ENCODE data around the gene ENOX1. TPM values are rescaled to one million over a fixed set of nuclear protein-coding genes. Genes with fewer than 3 reads are reported as not detected.

Gene ENOX1
- total and polyA plus RNA-seq, 2 of the 13 experiments (the other 11 are each of a cell fraction or from before 2014, with no cell fraction given): not detected

DNA sequence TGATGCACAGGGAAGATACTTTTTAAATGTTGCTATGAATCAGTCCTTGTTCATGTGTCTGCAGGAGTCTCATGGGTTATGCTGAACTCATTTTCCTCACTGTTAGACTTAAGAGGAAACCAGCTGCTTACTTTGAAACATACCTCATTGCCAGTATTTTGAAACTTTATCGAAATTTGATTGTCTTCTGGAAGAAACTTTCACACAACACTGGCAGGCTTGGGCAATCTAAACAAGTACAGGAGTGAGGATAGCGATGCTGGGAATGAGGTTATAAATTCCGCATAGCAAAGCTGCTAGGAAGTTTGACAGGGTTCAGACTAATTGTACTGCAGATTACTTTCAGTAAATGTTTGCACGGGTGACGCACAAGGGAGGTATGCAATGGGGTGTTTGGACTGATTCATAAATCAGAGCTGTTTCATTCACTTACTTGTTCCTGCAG is 517.7 kb downstream of the ENOX1 start (continued):
- no peak for TF ChIP-seq SP5 (CRISPR knock-in tag; IDR thresholded peaks at IDR 0.05; ENCODE audit: borderline replicate concordance, low read depth)
- TF ChIP-seq RAD51 (IDR thresholded peaks at IDR 0.05; ENCODE audit: borderline replicate concordance): no peak
- no peak for TF ChIP-seq ADNP (CRISPR knock-in tag; IDR thresholded peaks at IDR 0.05)
- TF ChIP-seq, protein P1, sequence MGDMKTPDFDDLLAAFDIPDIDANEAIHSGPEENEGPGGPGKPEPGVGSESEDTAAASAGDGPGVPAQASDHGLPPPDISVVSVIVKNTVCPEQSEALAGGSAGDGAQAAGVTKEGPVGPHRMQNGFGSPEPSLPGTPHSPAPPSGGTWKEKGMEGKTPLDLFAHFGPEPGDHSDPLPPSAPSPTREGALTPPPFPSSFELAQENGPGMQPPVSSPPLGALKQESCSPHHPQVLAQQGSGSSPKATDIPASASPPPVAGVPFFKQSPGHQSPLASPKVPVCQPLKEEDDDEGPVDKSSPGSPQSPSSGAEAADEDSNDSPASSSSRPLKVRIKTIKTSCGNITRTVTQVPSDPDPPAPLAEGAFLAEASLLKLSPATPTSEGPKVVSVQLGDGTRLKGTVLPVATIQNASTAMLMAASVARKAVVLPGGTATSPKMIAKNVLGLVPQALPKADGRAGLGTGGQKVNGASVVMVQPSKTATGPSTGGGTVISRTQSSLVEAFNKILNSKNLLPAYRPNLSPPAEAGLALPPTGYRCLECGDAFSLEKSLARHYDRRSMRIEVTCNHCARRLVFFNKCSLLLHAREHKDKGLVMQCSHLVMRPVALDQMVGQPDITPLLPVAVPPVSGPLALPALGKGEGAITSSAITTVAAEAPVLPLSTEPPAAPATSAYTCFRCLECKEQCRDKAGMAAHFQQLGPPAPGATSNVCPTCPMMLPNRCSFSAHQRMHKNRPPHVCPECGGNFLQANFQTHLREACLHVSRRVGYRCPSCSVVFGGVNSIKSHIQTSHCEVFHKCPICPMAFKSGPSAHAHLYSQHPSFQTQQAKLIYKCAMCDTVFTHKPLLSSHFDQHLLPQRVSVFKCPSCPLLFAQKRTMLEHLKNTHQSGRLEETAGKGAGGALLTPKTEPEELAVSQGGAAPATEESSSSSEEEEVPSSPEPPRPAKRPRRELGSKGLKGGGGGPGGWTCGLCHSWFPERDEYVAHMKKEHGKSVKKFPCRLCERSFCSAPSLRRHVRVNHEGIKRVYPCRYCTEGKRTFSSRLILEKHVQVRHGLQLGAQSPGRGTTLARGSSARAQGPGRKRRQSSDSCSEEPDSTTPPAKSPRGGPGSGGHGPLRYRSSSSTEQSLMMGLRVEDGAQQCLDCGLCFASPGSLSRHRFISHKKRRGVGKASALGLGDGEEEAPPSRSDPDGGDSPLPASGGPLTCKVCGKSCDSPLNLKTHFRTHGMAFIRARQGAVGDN (CRISPR knock-in tag; IDR thresholded peaks at IDR 0.05): no peak
- no peak for TF ChIP-seq CTCF (CRISPR knock-in tag; IDR thresholded peaks at IDR 0.05)
- no peak for TF ChIP-seq ZFP36L2 (CRISPR knock-in tag; IDR thresholded peaks at IDR 0.05)
- no peak for TF ChIP-seq CAMTA2 (CRISPR knock-in tag; IDR thresholded peaks at IDR 0.05; ENCODE audit: borderline replicate concordance)
- TF ChIP-seq ZFP36L1 (CRISPR knock-in tag; IDR thresholded peaks at IDR 0.05): no peak
- TF ChIP-seq GFI1 (CRISPR knock-in tag; IDR thresholded peaks at IDR 0.05; ENCODE audit: borderline replicate concordance): peak; percentile 96
- TF ChIP-seq ZNF709 (CRISPR knock-in tag; IDR thresholded peaks at IDR 0.05): no peak
- TF ChIP-seq ZNF333 (CRISPR knock-in tag; IDR thresholded peaks at IDR 0.05; ENCODE audit: borderline replicate concordance): no peak
- no peak for TF ChIP-seq AHR (CRISPR knock-in tag; IDR thresholded peaks at IDR 0.05)
- no peak for TF ChIP-seq CEBPG (CRISPR knock-in tag; IDR thresholded peaks at IDR 0.05)
- TF ChIP-seq FOXP4 (CRISPR knock-in tag; IDR thresholded peaks at IDR 0.05): no peak
- TF ChIP-seq HMG20A (CRISPR knock-in tag; IDR thresholded peaks at IDR 0.05; ENCODE audit: borderline replicate concordance): peak; percentile 70; the same call in 1 of the 2 replicates
- no peak for TF ChIP-seq ZNF451 (CRISPR knock-in tag; IDR thresholded peaks at IDR 0.05)
- TF ChIP-seq BHLHE40 (IDR thresholded peaks at IDR 0.05; ENCODE audit: low read length): no peak
- no peak for TF ChIP-seq FLYWCH1 (CRISPR knock-in tag; IDR thresholded peaks at IDR 0.05)
- TF ChIP-seq HNRNPUL1 (IDR thresholded peaks at IDR 0.05; ENCODE audit: low read depth, low read length): no peak
- TF ChIP-seq PCBP2 (optimal IDR thresholded peaks at IDR 0.05; ENCODE audit: low read depth, low read length, poor library complexity, severe bottlenecking): no peak
- no peak for TF ChIP-seq KLF13 (CRISPR knock-in tag; IDR thresholded peaks at IDR 0.05)
- TF ChIP-seq FOSL2 (CRISPR knock-in tag; IDR thresholded peaks at IDR 0.05): peak; percentile 87
- no peak for TF ChIP-seq SCMH1 (CRISPR knock-in tag; IDR thresholded peaks at IDR 0.05; ENCODE audit: borderline replicate concordance)
- TF ChIP-seq ZNF569 (CRISPR knock-in tag; IDR thresholded peaks at IDR 0.05; ENCODE audit: borderline replicate concordance): no peak
- TF ChIP-seq ZC3H13 (CRISPR knock-in tag; IDR thresholded peaks at IDR 0.05): no peak
- TF ChIP-seq CBX2 (IDR thresholded peaks at IDR 0.05; ENCODE audit: low read depth, low read length): no peak
- TF ChIP-seq CBX2 (CRISPR knock-in tag; IDR thresholded peaks at IDR 0.05; ENCODE audit: low read depth): no peak

All from HepG2 (cell line).